HG02981 (cell line): ENCODE data around the gene PTPRN2.

ENCODE experiments used
- ATAC-seq: cut with Tn5 transposase; IDR thresholded peaks from one replicate; pipeline ENCODE4 v1.9.1; 2021; ENCODE audit warnings: mild to moderate bottlenecking, moderate library complexity; ENCODE audit not compliant: unreplicated experiment

Gene PTPRN2

GRCh38 chr7:158068853-158069252, 518.8 kb downstream of the PTPRN2 start:
- no peak for ATAC-seq

GRCh38 chr7:158067931-158068482, 519.6 kb downstream of the PTPRN2 start:
- ATAC-seq = no peak

DNA sequence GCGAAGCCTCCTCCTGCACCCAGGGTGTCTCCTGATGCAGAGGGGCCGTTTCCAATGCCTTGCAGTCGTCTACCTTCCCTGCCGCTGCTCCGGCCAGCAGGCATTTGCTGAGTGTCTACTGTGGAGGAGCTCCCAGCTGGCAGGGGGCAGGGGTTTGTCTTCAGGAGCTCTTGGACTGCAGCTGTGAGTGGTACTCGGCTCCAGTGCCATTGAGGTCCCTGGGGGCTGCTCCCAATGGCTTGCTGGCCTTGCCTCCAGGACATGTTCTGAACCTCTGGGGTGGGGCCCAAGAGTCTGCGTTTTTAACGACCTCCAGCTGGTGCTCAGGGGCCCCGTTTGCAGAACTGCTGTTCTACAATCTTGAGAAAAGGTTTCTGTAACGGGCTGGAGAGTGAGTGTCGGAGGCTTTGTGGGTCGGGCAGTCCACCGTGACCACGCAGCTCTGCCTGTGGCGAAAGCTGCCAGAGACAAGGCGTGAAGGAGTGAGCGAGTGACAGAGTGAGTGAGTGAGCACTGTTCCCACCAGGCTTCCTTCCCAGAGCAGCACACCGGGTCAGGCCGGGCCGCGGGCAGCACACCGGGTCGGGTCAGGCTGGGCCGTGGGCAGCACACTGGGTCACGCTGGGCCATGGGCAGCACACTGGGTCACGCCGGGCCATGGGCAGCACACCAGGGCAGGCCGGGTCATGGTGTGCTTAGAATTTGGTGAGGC, 520.2 kb downstream of the PTPRN2 start:
- ATAC-seq = no peak

DNA sequence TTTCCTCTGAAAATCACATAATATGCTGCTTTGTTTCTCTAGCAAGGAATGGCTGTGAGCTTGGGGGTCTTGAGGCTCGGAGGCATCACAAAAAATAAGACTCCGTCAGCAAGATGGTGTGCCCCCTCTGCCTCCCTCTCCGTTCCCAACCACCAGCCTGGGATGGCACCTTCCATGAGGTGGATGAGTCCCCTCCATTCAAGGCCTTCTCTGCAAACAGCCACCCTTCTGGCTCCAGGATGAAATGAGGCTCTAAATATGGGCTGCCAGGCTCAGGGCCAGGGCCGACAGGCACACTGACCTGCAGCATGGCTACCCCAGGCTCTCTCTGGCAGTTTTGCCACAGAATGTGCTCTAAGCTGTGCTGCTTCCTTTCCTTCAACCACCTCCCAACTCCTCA, 521.5 kb downstream of the PTPRN2 start:
- no peak for ATAC-seq

DNA sequence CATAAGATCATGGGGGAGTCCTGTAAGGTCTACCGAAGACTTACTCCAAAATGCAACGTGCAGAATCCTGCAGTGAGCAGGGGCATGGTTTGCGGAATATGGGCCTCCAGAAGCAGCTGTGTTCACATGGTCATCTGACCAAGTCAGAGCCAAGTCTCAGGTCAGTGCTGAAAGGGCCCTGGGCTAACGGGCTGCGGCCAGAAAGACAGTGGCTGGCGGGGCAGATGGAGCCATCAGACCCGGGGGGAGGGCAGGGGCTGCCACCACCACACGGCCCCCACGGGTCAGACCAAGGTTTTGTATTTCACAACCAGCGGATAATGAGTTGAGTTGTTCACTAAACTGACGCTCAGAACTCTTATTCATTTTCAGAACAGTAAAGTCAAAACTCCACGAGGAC, 522.3 kb downstream of the PTPRN2 start:
- ATAC-seq = no peak

- ATAC-seq = no peak
Observed at GRCh38 chr7:158064631-158065030, 523.0 kb downstream of the PTPRN2 start.

- no peak for ATAC-seq
Observed at GRCh38 chr7:158063850-158064610, 523.6 kb downstream of the PTPRN2 start.

DNA sequence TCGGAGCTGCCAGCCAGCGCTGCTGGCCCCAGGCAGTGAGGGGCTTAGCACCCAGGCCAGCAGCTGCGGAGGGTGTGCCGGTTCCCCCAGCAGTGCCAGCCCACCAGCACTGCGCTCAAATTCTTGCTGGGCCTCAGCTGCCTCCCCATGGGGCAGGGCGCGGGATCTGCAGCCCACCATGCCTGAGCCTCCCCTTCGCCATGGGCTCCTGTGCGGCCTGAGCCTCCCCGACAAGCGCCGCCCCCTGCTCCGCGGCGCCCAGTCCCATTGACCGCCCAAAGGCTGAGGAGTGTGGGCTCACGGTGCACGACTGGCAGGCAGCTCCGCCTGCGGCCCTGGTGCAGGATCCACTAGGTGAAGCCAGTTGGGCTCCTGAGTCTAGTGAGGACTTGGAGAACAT, 525.0 kb downstream of the PTPRN2 start:
- ATAC-seq = no peak

- ATAC-seq = no peak
Observed at GRCh38 chr7:158061884-158062656, 525.6 kb downstream of the PTPRN2 start.

GRCh38 chr7:158061026-158061630, 526.5 kb downstream of the PTPRN2 start:
- no peak for ATAC-seq

DNA sequence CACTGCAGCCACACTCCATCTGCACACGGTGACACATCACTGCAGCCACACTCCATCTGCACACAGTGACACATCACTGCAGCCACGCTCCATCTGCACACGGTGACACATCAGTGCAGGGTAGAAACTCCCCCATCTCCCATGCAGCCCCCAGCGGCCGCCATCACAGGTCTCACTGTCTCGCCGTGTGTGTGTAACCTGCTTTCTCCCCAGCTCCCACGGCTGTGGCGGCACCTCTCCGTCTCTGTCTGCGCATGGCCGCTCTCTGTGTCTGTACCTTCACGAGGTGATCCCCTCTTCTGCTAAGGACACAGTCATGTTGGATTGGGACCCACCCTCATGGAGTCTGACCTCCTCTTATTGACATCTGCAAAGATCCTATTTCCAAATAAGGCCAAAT, 527.4 kb downstream of the PTPRN2 start:
- ATAC-seq = no peak

DNA sequence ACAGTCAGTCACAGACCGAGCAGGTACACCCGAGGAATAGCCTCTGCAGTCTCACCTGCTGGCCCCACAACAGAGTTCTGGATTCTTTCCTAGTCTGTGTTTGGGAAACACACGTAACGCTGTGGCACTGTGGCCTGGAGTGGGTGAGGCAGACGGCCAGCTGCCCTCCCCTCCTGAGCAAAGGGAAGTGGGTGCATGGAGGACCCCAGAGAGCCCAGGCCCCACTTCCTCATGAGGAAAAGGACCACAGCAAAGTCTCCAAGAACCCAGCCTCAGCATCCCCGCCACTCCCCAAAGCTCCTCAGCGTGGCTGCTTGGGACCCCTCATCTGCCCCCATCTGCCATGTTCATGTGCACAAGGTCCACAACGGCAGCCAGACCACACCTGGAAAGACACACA, 530.2 kb downstream of the PTPRN2 start:
- ATAC-seq = no peak

DNA sequence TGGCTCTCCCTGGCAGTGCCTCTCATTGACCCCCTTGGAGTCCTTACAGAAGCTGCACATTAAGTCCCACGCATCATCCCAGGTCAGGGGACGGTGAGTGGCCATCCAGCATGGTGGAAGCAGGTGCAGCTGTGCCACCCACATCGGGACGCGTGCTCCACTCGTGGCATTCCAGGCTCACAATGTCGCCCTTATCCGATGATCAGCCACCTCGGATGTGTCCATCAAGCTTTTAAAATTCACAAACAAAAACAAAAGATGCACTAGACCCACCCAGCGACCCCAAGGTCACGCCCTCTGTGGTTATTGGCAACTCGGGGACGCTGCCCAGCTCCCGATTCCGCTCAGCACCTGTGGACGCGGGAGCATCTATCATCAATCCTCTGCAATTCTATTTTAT, 530.9 kb downstream of the PTPRN2 start:
- ATAC-seq = no peak

DNA sequence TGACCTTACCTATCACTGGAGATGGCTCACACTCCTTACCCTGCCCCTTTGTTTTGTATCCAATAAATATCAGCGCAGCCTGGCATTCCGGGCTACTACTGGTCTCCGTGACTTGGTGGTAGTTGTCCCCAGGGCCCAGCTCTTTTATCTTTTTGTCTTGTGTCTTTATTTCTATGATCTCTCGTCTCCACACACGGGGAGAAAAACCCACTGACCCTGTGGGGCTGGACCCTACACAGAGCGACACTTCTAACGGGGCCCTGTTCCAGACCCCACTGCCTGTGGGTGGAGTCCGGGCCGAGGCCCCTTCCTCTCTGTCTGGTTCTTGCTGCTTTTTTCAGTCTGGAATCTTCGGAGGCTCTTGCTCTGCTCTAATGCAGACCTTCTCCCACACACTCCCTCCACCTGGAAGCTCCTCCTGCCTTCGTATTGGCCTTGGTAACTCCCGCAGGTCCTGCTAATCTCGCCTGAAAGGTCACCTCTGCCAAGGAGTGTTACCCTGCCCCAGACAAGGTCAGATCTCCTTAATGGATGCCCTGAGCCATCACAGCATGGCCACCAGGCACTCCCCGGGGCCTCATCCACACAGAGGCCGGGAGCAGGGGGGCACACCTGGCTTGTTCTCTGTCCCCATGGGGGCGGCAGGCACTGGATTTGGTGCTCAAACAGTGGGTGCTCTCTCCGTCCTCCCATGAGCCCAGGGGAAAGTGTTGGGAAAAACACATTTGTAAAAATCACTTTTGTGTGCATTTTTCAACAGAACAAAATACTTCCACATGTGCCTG, 531.7 kb downstream of the PTPRN2 start:
- ATAC-seq = no peak

DNA sequence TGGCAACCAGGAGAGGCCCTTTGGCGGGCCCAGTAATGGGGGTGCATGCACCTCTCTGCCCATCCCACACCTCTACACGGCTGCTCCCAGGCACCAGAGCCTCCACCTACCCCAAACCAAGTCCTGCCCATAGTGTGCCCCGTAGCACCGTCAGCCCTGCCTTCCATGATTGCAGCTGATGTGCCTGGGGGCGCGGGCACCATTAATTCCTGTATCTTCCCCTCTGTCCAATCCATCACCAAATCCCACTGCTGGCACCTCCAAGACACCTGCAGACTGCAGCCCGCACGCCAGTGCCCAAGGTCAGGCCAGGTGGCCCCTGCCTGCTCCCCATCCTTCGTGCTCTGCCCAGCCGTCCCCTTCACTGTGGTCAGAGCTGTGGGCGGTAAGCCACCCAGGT, 533.0 kb downstream of the PTPRN2 start:
- ATAC-seq = no peak

- ATAC-seq = no peak
Observed at GRCh38 chr7:158054081-158054480, 533.5 kb downstream of the PTPRN2 start.

GRCh38 chr7:158053183-158053915, 534.3 kb downstream of the PTPRN2 start:
- ATAC-seq = no peak

DNA sequence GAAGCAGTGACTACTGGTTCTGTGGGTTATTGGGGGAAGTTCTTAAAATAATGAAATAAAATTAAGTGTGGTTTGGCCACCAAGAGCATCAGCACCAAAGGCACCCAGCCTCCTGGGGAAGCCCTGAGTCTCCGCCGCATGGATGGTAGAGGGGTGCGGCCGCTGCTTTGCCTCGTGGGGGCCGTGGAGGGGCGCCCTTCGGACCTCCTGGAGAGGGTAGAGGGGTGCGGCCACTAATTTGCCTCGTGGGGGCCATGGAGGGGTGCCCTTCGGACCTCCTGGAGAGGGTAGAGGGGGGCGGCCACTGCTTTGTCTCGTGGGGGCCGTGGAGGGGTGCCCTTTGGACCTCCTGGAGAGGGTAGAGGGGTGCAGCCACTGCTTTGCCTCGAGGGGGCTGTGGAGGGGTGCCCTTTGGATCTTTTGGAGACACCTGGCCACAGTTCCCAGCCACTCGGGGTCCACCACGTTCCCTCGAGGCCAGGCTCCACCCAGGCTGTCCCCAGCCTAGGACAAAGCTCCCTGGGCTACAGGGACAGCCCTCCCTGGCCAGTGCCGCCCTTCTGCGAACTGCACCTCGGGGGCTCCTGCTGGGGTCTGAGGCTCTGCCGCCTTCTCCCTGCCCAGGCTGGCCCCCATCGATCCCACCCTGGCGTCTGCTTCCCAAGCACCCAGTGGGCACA, 535.1 kb downstream of the PTPRN2 start:
- ATAC-seq = no peak

- no peak for ATAC-seq
Observed at GRCh38 chr7:158051776-158052175, 535.8 kb downstream of the PTPRN2 start.
